ENCODE measurements around the gene NLRP3. TPM values are rescaled to one million over a fixed set of nuclear protein-coding genes. Genes with fewer than 3 reads are reported as not detected.

The NLRP3 gene
- total RNA-seq, 1 donor from 2014 or later: 0.22 TPM

- Mint-ChIP-seq H3K27me3 (ENCODE audit: low read depth) (no peaks in the 10 kb centered on the region), H3K9me3 (peaks cover 7% of the 10 kb centered on the region), H3K36me3 (peaks cover 3% of the 10 kb centered on the region), H3K4me3 (no peak overlapping the region), H3K4me1 (peaks cover 34% of the 10 kb centered on the region), H3K27ac (peak overlapping the region; percentile 13)
- no peak for TF ChIP-seq CTCF (IDR thresholded peaks at IDR 0.05; ENCODE audit: unreplicated experiment)
- no peak for DNase-seq (ENCODE audit: low spot score in 2 of 2, unreplicated experiment in 2 of 2)
Measured at GRCh38 chr1:247378334-247379073, 37.5 kb upstream of the NLRP3 start.

GRCh38 chr1:247385283-247385682, 30.7 kb upstream of the NLRP3 start:
- H3K27ac Mint-ChIP-seq: no peak overlapping the region

GRCh38 chr1:247386217-247386616, 29.8 kb upstream of the NLRP3 start:
- DNase-seq (ENCODE audit: low spot score in 2 of 2, unreplicated experiment in 2 of 2): no peak
- Mint-ChIP-seq H3K4me3 (no peak overlapping the region), H3K36me3 (no peaks in the 10 kb centered on the region), H3K27ac (no peak overlapping the region), H3K4me1 (peaks cover 8% of the 10 kb centered on the region), H3K27me3 (ENCODE audit: low read depth) (peaks cover 1% of the 10 kb centered on the region), H3K9me3 (peaks cover 11% of the 10 kb centered on the region)
- no peak for TF ChIP-seq CTCF (IDR thresholded peaks at IDR 0.05; ENCODE audit: unreplicated experiment)

More at GRCh38 chr1:247385283-247385682, 30.7 kb upstream of the NLRP3 start:
- TF ChIP-seq CTCF (IDR thresholded peaks at IDR 0.05; ENCODE audit: unreplicated experiment): no peak
- H3K36me3 Mint-ChIP-seq: no peaks in the 10 kb centered on the region
- H3K4me1 Mint-ChIP-seq: peaks cover 7% of the 10 kb centered on the region
- no peak for DNase-seq (ENCODE audit: low spot score in 2 of 2, unreplicated experiment in 2 of 2)
- H3K4me3 Mint-ChIP-seq: no peak overlapping the region
- peaks cover 11% of the 10 kb centered on the region for H3K9me3 Mint-ChIP-seq
- H3K27me3 Mint-ChIP-seq (ENCODE audit: low read depth): peaks cover 1% of the 10 kb centered on the region

GRCh38 chr1:247386687-247387086, 29.3 kb upstream of the NLRP3 start:
- H3K27me3 Mint-ChIP-seq (ENCODE audit: low read depth): peaks cover 1% of the 10 kb centered on the region

GRCh38 chr1:247387096-247387495, 28.9 kb upstream of the NLRP3 start:
- H3K4me1 Mint-ChIP-seq: peaks cover 8% of the 10 kb centered on the region
- peaks cover 1% of the 10 kb centered on the region for H3K27me3 Mint-ChIP-seq (ENCODE audit: low read depth)
- H3K27ac Mint-ChIP-seq: no peak overlapping the region
- H3K36me3 Mint-ChIP-seq: no peaks in the 10 kb centered on the region
- H3K4me3 Mint-ChIP-seq: no peak overlapping the region
- TF ChIP-seq CTCF (IDR thresholded peaks at IDR 0.05; ENCODE audit: unreplicated experiment): no peak
- peaks cover 11% of the 10 kb centered on the region for H3K9me3 Mint-ChIP-seq
- no peak for DNase-seq (ENCODE audit: low spot score in 2 of 2, unreplicated experiment in 2 of 2)

More at GRCh38 chr1:247386687-247387086, 29.3 kb upstream of the NLRP3 start:
- Mint-ChIP-seq H3K4me3 (no peak overlapping the region), H3K27ac (no peak overlapping the region), H3K9me3 (peaks cover 11% of the 10 kb centered on the region), H3K4me1 (peaks cover 8% of the 10 kb centered on the region), H3K36me3 (no peaks in the 10 kb centered on the region)
- no peak for DNase-seq (ENCODE audit: low spot score in 2 of 2, unreplicated experiment in 2 of 2)
- TF ChIP-seq CTCF (IDR thresholded peaks at IDR 0.05; ENCODE audit: unreplicated experiment): no peak

Data from mesothelial cell of epicardium (in vitro differentiated cells).